Measurements from ENCODE around the gene ZNF771. TPM values are rescaled to one million over a fixed set of nuclear protein-coding genes. Genes with fewer than 3 reads are reported as not detected.

The ZNF771 gene
- total RNA-seq, 2 donors from 2014 or later, result 3.5 to 6.5 TPM

DNA sequence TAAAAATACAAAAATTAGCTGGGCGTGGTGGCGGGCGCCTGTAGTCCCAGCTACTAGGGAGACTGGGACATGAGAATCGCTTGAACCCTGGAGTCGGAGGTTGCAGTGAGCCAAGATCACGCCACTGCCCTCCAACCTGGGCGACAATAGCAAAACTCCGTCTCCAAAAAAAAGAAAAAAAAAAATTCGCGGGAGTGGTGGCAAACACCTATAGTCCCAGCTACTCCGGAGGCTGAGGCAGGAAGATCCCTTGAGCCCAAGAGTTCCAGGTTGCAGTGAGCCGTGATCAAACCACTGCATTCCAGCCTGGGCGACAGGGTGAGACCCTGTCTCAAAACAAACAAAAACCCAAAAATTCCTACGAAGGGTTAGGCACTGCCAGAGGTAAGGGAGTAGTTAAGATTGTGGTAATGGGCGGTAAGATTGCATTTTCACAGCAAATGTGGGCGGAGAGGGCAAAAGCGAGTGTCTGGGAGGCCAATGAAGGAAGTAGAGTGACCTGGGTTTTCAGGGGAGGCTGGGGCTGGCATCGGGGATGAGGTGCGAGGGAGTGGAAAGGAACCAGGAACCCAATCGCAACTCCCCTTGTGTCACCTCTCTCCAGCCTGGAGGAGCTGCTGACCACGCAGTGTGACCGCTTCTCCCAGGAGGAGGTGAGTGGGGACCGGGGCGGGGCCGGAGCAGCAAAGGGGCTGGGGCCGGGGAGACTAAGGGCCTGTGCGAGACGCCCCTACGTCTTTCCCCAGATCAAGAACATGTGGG, 30.2 kb upstream of the ZNF771 start:
- H3K9me3 ChIP-seq, result no peaks in the 10 kb centered on the region
- peaks cover 5% of the 10 kb centered on the region for H3K4me1 ChIP-seq
- TF ChIP-seq, protein P1, sequence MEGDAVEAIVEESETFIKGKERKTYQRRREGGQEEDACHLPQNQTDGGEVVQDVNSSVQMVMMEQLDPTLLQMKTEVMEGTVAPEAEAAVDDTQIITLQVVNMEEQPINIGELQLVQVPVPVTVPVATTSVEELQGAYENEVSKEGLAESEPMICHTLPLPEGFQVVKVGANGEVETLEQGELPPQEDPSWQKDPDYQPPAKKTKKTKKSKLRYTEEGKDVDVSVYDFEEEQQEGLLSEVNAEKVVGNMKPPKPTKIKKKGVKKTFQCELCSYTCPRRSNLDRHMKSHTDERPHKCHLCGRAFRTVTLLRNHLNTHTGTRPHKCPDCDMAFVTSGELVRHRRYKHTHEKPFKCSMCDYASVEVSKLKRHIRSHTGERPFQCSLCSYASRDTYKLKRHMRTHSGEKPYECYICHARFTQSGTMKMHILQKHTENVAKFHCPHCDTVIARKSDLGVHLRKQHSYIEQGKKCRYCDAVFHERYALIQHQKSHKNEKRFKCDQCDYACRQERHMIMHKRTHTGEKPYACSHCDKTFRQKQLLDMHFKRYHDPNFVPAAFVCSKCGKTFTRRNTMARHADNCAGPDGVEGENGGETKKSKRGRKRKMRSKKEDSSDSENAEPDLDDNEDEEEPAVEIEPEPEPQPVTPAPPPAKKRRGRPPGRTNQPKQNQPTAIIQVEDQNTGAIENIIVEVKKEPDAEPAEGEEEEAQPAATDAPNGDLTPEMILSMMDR (IDR thresholded peaks at IDR 0.05), result no peak
- intact Hi-C loops (cut with DNase I), result no loop called here
- H3K4me3 ChIP-seq, result peak overlapping the region; percentile 61
- H3K9ac ChIP-seq (ENCODE audit: low read depth in 2 of 2, low read length in 2 of 2), result peak overlapping the region; percentile 84 to 93
- H3K36me3 ChIP-seq, result no peaks in the 10 kb centered on the region
- peak overlapping the region; percentile 100 for H3K27ac ChIP-seq
- no peak for DNase-seq
- H3K27me3 ChIP-seq, result no peaks in the 10 kb centered on the region

DNA sequence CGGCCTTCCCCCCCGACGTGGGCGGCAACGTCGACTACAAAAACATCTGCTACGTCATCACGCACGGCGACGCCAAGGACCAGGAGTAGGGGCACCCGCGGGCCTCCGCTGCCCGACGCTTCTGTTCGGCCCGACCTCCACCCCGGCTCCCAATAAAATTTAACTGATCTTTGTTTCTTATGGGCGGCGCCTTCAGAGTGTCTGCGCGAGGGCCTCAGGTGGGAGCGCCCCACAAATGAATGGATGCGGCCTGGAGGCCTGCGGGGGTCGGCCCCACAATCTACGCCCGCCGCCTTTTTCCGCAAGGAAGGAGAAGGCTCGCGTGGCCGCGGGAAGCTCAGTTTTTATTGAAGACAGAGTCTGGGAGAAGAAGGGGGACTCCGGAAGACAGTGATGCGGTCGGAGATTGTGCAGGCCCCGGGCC, 29.6 kb upstream of the ZNF771 start:
- Histone ChIP-seq H3K36me3 (no peaks in the 10 kb centered on the region), H3K9me3 (no peaks in the 10 kb centered on the region), H3K4me1 (peaks cover 5% of the 10 kb centered on the region), H3K9ac (ENCODE audit: low read depth in 2 of 2, low read length in 2 of 2) (peak overlapping the region; percentile 84 to 93), H3K27me3 (no peaks in the 10 kb centered on the region), H3K4me3 (peak overlapping the region; percentile 61), H3K27ac (peak overlapping the region; percentile 100)
- intact Hi-C loops (cut with DNase I), result no loop called here
- peak; percentile 94 for DNase-seq
- TF ChIP-seq, protein P1 (IDR thresholded peaks at IDR 0.05), result no peak

DNA sequence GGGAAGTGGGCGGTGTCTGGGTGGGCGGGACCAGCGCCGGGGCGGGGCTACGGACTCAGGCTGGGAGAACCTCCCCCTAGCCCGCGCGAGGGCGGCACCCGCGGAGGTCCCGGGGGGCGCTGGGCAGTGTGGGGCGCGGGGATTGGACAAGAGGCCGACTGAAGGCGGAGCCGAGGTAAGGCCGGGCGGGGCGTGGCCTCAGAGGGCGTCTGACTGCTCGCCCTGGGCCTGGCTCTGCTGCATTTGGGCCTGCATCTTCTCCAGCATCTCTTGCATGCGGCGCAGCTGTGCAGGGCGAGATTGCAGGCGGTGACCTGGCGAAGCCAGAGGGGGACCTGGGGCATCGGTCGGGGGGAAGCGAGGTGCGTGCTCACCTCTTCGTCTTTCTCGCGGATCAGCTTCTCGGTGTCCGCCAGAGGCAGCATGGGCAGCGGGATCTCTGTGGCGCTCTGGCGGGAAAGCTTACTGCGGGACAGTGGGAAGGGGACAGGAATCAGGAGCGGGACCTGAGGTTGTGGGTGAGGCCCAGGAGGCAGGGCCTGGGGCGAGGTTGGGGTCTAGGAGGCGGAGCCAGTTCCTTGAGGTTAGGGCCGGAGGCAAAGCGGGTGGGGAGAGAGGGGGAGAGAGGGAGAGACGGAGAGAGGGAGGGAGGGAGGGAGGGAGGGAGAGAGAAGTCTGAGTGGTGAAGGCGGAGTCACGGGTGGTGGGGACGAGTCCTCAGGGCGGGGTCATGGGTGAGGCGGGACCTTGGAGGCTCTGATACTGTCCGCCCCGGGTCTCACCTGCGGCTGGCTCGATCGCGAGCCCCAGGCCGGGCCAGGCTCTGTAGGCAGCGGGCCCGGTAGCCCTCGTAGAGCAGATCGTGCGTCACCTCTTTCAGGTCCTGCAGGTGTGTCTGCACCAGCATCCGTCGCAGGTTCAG, 28.9 kb upstream of the ZNF771 start:
- no peaks in the 10 kb centered on the region for H3K36me3 ChIP-seq
- H3K9me3 ChIP-seq, result no peaks in the 10 kb centered on the region
- TF ChIP-seq, protein P1 (IDR thresholded peaks at IDR 0.05), result no peak
- peaks cover 5% of the 10 kb centered on the region for H3K4me1 ChIP-seq
- peak overlapping the region; percentile 100 for H3K27ac ChIP-seq
- peak overlapping the region; percentile 61 for H3K4me3 ChIP-seq
- peak; percentile 99 for DNase-seq
- no peaks in the 10 kb centered on the region for H3K27me3 ChIP-seq
- H3K9ac ChIP-seq (ENCODE audit: low read depth in 2 of 2, low read length in 2 of 2), result peak overlapping the region; percentile 84 to 93
- intact Hi-C loops (cut with DNase I), result no loop called here

DNA sequence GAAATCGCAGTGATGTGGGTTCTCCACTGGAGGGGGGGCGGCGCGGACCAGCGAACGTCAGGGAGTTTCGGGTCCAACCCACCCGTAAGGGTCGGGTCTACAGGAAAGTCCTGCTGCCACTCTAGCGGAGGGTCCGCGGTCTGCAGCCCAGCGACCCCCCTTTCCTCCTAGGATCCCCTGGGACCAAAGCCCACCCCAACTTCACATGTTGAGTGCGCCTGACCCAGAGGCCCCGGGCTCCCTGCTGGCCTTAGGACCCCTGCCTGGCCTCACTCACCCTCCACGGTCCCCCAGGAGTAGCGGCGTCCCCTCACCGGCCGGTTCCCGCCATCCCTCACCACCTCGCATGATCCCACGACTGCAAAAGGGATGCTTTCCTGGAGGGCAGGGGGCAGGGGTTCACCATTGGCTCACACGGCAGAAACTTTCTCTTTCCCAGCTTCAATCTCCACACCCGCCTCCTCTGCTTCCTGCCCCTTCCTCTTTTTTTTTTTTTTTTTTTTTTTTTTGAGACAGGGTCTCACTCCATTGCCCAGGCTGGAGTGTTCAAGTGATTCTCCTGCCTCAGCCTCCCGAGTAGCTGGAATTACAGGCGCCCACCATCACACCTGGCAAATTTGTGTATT, 28.1 kb upstream of the ZNF771 start:
- TF ChIP-seq, protein P1 (IDR thresholded peaks at IDR 0.05), result no peak
- intact Hi-C loops (cut with DNase I), result no loop called here
- H3K4me3 ChIP-seq, result peak overlapping the region; percentile 61
- DNase-seq, result no peak
- peaks cover 5% of the 10 kb centered on the region for H3K4me1 ChIP-seq
- H3K9ac ChIP-seq (ENCODE audit: low read depth in 2 of 2, low read length in 2 of 2), result peak overlapping the region; percentile 66 to 93
- peak overlapping the region; percentile 100 for H3K27ac ChIP-seq
- no peaks in the 10 kb centered on the region for H3K27me3 ChIP-seq
- no peaks in the 10 kb centered on the region for H3K36me3 ChIP-seq
- no peaks in the 10 kb centered on the region for H3K9me3 ChIP-seq

Measured in colonic mucosa (tissue), 4 donors.